ENCODE results near the gene ITGB2.
"Not testable (repeated sequence)": the region's sequence is repeated elsewhere in the genome, so short reads cannot be mapped to it uniquely, and the experiment has no call there.

ITGB2 gene

DNA sequence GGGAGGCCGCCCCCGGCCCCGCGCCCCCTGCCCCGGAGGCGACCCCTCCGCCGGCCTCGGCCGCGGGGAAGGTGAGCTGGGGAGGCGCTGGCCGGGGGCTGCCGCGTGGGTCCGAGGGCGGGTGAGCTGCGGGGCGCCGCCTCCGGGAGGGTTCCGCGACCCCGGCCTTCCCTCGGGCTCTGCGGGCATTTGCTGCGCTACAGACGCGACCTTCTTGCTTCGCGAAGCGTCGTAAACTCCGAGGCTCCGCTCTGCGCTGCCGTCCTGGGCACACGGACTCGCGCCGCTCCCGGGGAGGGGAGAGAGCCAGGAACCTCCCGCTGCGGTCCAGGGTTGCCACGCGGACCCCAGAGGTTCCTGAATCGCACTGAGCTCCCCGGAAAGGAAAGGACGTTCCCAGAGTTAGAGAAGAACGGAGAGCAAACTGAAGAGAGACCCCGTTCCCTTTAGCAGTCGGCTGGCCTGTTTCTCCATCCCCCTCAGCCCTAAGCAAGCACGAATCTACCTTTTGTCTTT, 19.5 kb upstream of the ITGB2 start:
- no peak for DNase-seq

DNA sequence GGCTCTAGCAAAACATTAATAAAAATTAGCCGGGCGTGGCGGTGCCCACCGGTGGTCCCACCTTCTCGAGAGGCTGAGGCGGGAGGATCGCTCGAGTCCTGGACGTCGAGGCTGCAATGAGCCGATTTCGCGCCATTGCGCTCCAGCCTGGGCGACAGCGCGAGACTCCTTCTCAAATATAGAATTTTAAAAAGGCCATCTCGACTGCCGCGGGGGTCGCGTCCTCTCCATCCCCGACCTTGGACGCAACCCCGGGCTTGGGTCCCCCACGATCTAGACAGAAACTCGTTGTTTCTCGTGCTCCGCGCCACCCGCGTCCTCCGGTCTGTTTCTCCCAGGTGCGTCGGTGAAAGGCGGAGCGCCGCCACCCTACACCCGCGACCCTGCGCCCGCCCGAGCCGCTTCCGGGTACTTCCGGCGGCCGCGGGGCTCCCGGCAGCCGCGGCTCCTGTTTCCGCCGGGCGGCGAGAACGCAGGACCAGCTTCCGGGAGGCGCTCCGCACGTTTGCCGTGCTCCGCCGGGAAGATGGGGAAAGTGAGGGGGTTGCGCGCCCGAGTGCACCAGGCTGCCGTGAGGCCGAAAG, 18.9 kb upstream of the ITGB2 start, which contains the start of gene SLX9:
TSS of gene SLX9 (plus strand) at position 498 of the 584 bp plus-strand sequence. CDS start at position 527, 29 bp downstream.
- DNase-seq = peak; percentile 89 to 91

DNA sequence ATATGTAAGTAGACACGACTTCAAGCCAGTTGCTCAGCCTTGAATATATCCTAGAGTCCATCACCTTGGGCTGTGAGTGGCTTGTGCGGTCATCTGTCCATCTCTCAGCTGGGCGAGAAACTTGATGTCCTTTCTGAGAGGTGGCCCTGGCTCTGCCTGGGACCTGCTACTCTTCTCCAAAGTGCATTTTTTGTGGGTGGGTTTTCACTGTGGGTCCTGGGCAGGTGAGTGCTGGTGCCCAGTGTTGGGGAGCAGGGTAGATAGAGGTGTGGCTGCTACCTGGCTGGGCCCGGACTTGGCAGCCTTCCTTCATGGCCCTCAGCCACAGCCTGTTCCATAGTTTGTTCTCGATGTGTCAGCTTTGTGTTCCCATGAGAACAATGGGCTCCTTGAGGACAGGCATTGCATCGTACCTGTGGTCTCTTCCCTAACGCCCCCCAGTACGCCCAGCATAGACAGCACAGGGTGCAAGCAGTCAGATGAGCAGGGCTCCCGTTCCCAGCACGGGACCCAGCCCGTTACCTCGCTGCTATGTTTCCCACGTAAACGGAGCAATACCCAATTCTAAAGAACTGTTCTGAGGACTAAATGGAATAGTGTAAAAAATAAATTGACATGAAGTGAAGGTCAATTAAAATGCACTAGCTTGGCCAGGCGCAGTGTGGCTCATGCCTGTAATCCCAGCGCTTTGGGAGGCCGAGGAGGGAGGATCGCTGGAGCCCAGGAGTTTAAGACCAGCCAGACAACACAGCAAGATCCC, 18.3 kb upstream of the ITGB2 start:
- DNase-seq = no peak

GRCh38 chr21:44935533-44935927, 14.8 kb upstream of the ITGB2 start:
- no peak for DNase-seq

DNA sequence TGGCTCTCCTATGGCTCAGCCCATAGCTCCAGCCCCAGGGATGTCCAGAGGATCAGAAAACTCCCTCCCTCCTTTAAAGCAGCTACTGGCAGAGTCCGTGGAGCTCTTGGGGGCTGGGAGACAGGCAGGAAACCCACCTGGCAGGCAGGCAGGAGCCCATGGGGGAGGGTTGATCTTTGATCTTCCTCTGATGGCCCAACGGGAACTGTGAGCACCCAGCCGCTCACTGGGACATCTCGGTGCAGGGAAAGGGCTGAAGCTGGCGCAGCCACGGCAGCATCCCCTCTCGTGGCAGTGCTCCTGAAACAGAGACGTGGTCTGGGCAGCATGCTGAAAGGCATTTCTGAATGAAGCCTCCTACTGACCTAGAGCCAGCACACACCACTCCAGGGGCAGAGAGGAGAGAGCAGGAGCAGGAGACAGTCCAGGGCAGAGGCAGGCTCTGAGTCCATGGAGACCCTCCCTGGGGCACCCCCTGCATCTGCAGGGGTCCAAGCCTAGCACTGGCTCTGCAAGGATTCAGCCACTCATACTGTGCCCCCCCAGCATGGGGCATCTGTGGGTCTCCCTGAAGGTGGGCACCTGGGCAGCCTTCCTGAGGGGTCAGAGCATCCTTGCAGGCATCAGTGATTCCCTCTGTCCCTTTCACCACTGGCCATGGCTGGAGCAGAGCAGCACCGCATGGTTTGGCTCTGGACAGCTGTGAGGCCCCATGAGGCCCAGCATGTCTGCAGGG, 14.3 kb upstream of the ITGB2 start:
- DNase-seq = no peak

DNA sequence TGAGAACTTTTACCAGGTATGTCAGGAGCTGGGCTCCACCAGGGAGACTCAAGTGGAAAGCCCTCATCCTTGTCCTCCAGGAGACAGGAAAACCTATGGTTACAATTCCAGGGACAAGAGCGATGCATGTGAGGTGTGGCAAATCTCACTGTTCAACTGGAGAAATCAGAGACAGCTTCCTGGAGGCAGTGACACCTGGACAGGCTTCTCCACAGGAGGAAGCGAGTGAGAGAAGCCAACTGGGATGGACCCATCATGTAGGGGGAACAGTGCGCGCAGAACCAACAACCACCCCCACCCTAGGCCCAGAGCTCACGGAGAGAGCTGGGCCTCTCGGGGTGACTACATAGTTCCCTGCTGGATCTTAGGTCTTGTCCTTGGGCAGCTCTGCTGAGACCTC, 13.6 kb upstream of the ITGB2 start:
- DNase-seq = no peak

GRCh38 chr21:44933918-44934260, 13.2 kb upstream of the ITGB2 start:
- DNase-seq = no peak

DNA sequence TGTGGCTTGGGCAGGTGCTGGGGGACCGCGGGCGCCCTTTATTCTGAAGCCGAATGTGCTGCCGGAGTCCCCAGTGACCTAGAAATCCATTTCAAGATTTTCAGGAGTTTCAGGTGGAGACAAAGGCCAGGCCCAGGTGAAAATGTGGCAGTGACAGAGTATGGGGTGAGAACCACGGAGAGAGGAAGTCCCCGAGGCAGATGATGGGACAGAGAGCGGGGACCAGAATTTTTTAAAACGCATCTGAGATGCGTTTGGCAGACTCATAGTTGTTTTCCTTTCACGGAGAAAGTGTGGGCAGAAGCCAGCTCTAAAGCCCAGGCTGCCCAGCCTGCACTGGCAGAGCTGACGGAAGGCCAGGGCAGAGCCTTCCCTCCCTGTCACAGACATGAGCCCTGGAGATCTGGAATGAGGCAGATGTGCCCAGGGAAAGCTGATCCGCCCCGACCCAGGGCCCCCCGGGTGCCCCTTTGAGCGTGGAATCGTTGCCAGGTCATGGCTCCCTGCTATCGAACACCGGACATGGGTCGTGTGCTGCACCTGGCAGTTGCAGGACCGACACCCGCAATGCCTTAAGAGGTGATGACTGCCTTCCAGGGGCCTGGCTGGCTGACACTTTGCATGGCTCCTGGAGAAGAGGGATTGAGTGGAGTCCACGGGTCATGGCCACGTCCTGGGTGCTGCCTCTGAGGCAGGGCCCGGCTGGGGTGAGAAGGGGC, 12.7 kb upstream of the ITGB2 start:
- DNase-seq = no peak

DNA sequence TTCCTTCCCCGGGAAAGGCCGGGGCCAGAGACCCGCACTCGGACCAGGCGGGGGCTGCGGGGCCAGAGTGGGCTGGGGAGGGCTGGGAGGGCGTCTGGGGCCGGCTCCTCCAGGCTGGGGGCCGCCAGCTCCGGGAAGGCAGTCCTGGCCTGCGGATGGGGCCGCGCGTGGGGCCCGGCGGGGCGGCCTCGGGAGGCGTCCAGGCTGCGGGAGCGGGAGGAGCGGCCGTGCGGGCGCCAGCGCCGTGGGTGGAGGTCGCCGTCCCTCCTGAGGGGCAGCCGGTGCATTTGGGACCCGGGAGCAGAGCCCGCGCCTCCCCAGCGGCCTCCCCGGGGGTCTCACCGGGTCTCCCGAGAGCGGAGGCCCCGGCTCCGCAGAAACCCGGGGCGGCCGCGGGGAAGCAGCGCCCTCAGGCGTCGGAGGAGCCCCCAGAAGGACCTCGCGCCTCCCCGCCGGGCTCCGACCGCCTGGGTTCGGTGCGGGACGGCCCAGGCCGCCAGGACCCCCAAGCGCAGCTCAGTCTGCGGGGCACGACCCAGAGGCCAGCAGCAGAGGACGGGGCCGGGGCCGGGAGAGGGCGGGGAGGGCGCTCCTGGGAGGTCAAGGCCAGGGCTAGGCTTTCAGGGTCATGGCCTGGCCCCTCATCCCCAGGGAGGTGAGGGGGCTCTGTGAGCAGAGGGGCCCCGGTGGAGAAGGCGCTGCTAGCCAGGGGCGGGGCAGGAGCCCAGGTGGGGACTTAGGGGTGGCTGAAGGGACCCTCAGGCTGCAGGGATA, 11.9 kb upstream of the ITGB2 start:
- peak; percentile 76 to 82 for DNase-seq

DNA sequence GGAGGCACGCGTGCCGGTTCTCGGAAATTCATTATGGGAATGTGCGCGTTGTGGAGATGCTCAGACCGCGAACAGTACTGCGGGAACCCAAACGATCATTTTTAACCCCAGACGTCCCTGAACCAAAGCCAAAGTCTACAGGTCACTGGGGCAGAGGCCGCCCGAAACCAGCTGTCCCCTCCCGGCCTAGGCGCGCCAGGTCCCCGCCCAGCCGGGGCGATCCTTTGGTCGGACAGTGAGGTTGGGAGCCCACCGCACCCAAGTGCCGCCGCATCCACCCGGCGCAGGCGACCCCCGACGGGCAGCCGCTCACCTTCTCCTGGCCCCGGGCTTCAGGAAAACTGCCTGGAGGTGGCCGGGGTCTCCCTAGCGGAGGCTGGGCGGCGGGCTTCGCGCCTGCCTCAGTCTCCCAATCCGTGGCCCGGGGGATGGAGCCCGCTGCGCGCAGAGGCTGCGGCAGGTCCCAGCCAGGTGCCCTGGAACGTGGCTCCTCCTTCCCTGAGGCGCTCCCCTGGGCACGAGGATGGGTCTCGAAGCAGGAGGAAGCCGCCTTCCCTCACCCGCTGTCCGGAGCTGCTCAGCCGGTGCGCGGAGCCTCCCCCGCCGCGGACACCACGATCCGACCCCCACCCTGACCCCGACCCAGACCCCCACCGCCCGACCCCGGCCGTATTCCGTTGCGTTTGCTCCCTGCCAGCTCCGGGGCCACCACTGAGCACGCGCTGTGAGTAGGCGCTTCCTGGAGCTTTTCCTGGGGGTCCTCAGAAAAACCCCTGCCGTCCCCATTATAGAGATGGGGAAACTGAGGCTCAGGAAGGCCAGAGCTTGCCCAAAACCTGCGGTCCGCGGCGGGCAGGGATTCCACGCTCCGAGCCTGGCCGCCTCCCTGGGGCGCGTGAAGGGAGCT, 11.1 kb upstream of the ITGB2 start:
- peak; percentile 41 to 57 for DNase-seq

DNA sequence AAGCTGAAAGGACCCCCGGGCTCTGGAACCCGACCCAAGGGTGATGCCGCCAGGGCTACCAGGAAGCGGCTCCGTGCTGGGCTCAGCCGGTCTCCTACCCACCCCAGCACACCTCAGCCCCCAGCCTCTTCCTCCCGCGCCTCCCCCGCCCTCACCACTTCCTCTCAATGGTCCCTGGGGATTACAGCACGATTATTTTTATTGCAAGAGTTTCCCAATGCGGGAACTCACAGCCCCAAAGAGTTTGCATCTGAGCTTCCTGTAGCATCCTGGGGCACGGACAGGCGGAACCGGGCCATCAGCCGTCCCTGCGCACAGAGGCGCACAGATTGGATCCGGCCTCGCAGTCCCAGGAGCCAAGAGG, 10.4 kb upstream of the ITGB2 start:
- DNase-seq = peak; percentile 48 to 52

DNA sequence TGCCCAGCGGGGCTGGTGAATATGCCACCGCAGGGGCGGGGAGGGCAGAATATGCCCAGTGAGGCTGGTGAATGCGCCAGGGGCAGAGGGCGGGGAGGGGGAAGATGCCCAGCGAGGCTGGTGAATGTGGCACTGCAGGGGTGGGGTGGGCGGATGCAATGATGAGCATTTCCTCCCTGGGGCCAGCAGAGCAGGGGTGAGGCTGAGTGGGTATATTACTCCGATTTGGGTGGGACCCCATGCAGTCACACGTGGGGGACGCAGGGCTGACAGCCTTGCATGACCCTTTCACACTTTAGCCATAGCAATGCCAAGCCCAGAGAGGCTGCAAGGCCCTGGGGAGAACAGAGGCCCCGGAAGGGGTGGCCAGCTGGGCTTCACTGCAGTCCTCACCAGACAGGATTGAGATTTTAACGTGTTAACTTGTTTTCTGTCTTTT, 9.9 kb upstream of the ITGB2 start:
- peak; percentile 74 for DNase-seq

DNA sequence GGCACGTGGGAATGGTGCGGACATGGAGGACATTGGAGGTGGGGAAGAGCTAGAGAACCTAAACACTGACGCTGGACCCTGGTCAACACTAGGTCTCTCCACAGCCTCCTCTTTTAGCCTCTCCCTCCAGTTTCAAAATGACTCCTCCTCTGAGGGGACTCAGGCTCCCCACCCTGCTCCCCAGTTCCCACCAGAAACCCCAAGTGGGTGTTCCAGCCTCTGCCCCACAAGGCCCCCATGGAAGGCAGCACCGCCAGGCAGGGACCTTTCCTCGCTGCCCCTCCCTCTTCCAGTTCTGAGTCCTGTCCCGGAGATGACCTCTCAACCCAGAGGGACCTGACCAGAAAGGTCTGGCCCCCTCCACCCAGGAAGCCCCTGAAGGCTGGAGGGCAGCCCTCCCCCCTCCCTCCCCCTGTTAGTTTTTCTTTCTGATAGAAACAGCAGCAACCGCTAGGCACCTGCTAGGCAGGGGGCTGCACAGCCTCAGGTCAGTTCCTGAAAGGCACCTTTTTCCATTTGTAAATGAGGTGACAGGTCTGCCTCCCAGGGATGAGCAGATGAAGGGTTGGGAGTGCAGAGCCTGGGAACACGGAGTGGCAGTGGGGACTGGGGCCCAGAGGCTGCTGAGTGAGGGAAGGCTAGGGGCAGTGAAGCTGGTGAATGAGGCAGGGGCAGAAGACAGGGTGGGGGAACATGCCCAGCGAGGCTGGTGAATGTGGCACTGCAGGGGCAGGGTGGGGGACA, 9.3 kb upstream of the ITGB2 start:
- peak in 1 of 2 experiments; percentile 43 for DNase-seq

DNA sequence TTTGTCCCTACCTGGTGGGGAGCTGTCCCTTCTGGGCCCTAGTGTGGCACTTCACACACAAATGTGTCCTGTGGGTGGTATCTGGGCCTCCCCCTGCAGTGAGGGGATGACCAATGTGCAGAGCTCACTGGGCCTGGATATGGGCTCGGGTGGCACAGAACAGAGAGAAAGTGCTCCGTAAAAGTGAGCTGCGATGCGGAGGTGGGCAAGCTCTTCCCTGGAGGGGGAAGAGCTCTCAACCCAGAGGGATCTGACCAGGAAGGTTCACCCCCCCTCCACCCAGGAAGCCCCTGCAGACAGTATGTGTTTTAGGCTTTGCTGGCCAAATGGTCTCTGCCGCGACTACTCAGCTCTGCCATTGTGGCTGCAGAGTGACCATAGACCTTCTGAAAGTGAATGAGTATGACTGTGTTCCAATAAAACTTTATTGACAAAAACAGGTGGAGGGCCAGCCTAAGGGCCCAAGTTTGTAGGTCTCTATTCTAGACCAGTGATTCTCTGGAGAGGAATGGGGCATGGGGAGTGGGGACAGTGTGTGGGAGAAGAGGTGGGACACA, 8.6 kb upstream of the ITGB2 start:
- no peak for DNase-seq

GRCh38 chr21:44928500-44929241, 8.0 kb upstream of the ITGB2 start:
- not testable (repeated sequence) for DNase-seq

- DNase-seq = peak; percentile 91
These were observed 7.1 kb upstream of the ITGB2 start for GRCh38 chr21:44927587-44928461.

- DNase-seq = no peak
These were observed 6.5 kb upstream of the ITGB2 start for GRCh38 chr21:44927259-44927586.

- DNase-seq = peak; percentile 67 to 74
These were observed 5.8 kb upstream of the ITGB2 start for GRCh38 chr21:44926331-44927101.
